ENCODE measurements around the gene CERS6. TPM values are rescaled to one million over a fixed set of nuclear protein-coding genes. Genes with fewer than 3 reads are reported as not detected.

CERS6 gene
- total and polyA plus RNA-seq, 2 experiments from 2014 or later: 7.4 to 35.0 TPM

DNA sequence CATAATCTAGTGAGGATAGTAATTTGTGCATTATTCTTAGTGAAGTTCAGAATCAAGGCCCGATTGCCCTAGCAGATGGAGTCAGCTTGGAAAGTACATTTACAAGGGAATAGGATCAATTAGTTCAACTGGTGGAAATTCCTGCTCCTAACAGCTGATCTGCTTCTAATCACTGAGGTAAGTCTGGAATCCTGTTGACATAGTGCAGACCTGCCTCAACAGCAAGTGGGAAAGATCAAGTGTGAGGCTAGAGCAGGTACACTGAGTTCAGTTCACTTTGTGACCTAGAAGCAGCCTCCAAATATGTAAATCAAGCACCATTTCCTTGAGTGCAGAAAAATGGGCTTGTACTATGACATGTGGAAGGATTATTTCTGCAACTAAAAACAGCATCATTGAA lies 235.1 kb downstream of the CERS6 start:
- H3K27me3 ChIP-seq (ENCODE audit: insufficient read depth): no peaks in the 10 kb centered on the region
- no peak for ATAC-seq
- Mint-ChIP-seq H3K36me3 (ENCODE audit: low read depth) (0 out of 3 replicates have a peak, but pooled peaks cover 1% of the 10 kb centered on the region), H3K27ac (no peak overlapping the region), H3K27me3 (ENCODE audit: insufficient read depth, low read depth, poor library complexity) (no peaks in the 10 kb centered on the region), H3K4me1 (peaks cover 10% of the 10 kb centered on the region; the same call in 2 of the 3 replicates), H3K9me3 (no peaks in the 10 kb centered on the region), H3K4me3 (no peak overlapping the region)
- H3K79me2 ChIP-seq (replicated peaks; ENCODE audit: insufficient read depth): no peaks in the 10 kb centered on the region
- no peaks in the 10 kb centered on the region for H3K4me1 ChIP-seq (ENCODE audit: insufficient read depth)
- no peak overlapping the region for H3K27ac ChIP-seq (ENCODE audit: low read depth)
- no peaks in the 10 kb centered on the region for H3K9me2 ChIP-seq (ENCODE audit: insufficient read depth)
- no peak for TF ChIP-seq POLR2AphosphoS5 (IDR thresholded peaks at IDR 0.05; ENCODE audit: low read depth)
- TF ChIP-seq, protein P1, sequence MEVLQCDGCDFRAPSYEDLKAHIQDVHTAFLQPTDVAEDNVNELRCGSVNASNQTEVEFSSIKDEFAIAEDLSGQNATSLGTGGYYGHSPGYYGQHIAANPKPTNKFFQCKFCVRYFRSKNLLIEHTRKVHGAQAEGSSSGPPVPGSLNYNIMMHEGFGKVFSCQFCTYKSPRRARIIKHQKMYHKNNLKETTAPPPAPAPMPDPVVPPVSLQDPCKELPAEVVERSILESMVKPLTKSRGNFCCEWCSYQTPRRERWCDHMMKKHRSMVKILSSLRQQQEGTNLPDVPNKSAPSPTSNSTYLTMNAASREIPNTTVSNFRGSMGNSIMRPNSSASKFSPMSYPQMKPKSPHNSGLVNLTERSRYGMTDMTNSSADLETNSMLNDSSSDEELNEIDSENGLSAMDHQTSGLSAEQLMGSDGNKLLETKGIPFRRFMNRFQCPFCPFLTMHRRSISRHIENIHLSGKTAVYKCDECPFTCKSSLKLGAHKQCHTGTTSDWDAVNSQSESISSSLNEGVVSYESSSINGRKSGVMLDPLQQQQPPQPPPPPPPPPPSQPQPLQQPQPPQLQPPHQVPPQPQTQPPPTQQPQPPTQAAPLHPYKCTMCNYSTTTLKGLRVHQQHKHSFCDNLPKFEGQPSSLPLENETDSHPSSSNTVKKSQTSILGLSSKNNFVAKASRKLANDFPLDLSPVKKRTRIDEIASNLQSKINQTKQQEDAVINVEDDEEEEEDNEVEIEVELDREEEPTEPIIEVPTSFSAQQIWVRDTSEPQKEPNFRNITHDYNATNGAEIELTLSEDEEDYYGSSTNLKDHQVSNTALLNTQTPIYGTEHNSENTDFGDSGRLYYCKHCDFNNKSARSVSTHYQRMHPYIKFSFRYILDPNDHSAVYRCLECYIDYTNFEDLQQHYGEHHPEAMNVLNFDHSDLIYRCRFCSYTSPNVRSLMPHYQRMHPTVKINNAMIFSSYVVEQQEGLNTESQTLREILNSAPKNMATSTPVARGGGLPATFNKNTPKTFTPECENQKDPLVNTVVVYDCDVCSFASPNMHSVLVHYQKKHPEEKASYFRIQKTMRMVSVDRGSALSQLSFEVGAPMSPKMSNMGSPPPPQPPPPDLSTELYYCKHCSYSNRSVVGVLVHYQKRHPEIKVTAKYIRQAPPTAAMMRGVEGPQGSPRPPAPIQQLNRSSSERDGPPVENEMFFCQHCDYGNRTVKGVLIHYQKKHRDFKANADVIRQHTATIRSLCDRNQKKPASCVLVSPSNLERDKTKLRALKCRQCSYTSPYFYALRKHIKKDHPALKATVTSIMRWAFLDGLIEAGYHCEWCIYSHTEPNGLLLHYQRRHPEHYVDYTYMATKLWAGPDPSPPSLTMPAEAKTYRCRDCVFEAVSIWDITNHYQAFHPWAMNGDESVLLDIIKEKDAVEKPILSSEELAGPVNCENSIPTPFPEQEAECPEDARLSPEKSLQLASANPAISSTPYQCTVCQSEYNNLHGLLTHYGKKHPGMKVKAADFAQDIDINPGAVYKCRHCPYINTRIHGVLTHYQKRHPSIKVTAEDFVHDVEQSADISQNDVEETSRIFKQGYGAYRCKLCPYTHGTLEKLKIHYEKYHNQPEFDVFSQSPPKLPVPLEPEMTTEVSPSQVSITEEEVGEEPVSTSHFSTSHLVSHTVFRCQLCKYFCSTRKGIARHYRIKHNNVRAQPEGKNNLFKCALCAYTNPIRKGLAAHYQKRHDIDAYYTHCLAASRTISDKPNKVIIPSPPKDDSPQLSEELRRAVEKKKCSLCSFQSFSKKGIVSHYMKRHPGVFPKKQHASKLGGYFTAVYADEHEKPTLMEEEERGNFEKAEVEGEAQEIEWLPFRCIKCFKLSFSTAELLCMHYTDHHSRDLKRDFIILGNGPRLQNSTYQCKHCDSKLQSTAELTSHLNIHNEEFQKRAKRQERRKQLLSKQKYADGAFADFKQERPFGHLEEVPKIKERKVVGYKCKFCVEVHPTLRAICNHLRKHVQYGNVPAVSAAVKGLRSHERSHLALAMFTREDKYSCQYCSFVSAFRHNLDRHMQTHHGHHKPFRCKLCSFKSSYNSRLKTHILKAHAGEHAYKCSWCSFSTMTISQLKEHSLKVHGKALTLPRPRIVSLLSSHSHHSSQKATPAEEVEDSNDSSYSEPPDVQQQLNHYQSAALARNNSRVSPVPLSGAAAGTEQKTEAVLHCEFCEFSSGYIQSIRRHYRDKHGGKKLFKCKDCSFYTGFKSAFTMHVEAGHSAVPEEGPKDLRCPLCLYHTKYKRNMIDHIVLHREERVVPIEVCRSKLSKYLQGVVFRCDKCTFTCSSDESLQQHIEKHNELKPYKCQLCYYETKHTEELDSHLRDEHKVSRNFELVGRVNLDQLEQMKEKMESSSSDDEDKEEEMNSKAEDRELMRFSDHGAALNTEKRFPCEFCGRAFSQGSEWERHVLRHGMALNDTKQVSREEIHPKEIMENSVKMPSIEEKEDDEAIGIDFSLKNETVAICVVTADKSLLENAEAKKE (CRISPR knock-in tag; IDR thresholded peaks at IDR 0.05): no peak
- TF ChIP-seq, protein P2, sequence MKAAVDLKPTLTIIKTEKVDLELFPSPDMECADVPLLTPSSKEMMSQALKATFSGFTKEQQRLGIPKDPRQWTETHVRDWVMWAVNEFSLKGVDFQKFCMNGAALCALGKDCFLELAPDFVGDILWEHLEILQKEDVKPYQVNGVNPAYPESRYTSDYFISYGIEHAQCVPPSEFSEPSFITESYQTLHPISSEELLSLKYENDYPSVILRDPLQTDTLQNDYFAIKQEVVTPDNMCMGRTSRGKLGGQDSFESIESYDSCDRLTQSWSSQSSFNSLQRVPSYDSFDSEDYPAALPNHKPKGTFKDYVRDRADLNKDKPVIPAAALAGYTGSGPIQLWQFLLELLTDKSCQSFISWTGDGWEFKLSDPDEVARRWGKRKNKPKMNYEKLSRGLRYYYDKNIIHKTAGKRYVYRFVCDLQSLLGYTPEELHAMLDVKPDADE (IDR thresholded peaks at IDR 0.05): no peak
- H3F3A ChIP-seq (replicated peaks; ENCODE audit: low read depth): no peaks in the 10 kb centered on the region
- no peaks in the 10 kb centered on the region for H3K36me3 ChIP-seq (ENCODE audit: insufficient read depth)
- H4K20me1 ChIP-seq (replicated peaks; ENCODE audit: insufficient read depth): 0 out of 2 replicates have a peak, but pooled peaks cover 4% of the 10 kb centered on the region
- H3K4me2 ChIP-seq: no peak overlapping the region
- H2AFZ ChIP-seq: no peak overlapping the region
- no peak for DNase-seq (ENCODE audit: low spot score)
- H3K4me3 ChIP-seq: no peak overlapping the region

DNA sequence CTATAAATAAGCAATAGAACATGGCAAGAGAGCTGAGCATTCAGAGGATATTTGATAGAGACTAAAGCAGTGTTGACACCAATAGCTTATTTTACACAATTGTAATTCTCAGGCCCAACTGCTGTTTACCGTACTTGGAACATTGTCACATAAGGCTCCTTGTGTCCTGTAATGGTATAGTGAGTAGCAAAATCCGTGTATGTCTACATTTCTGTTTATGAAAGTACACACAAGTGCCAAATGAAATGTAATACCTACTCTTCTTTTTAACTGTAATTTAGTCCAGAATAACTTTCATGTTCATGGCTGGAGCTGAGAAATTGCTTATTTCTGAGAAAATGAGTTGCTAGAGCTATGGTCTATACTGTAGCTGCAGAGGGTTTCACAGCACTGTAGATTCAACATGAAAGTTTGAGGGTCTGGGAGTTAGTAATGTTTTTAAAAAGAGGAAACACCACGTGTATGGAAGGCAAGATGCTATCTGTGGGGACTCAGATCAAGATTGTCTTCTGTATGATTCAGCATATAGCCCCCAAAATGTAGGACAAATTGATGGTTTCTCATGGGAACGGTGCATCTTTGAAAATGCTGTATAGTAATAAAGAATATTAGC lies 236.2 kb downstream of the CERS6 start:
- Histone ChIP-seq H3K4me2 (no peak overlapping the region), H3K79me2 (replicated peaks; ENCODE audit: insufficient read depth) (no peaks in the 10 kb centered on the region), H3K4me3 (no peak overlapping the region), H3K27ac (ENCODE audit: low read depth) (no peak overlapping the region), H3K9me2 (ENCODE audit: insufficient read depth) (no peaks in the 10 kb centered on the region), H3F3A (replicated peaks; ENCODE audit: low read depth) (no peaks in the 10 kb centered on the region), H3K4me1 (ENCODE audit: insufficient read depth) (no peaks in the 10 kb centered on the region), H4K20me1 (replicated peaks; ENCODE audit: insufficient read depth) (0 out of 2 replicates have a peak, but pooled peaks cover 4% of the 10 kb centered on the region), H3K27me3 (ENCODE audit: insufficient read depth) (no peaks in the 10 kb centered on the region), H3K36me3 (ENCODE audit: insufficient read depth) (no peaks in the 10 kb centered on the region), H2AFZ (no peak overlapping the region)
- peaks cover 4% of the 10 kb centered on the region; the same call in 1 of the 3 replicates for H3K36me3 Mint-ChIP-seq (ENCODE audit: low read depth)
- no peaks in the 10 kb centered on the region for H3K9me3 Mint-ChIP-seq
- no peak for ATAC-seq
- no peak for DNase-seq (ENCODE audit: low spot score)
- H3K4me3 Mint-ChIP-seq: no peak overlapping the region
- H3K27me3 Mint-ChIP-seq (ENCODE audit: insufficient read depth, low read depth, poor library complexity): no peaks in the 10 kb centered on the region
- no peak overlapping the region for H3K27ac Mint-ChIP-seq
- peaks cover 3% of the 10 kb centered on the region; the same call in 2 of the 3 replicates for H3K4me1 Mint-ChIP-seq
- TF ChIP-seq POLR2AphosphoS5 (IDR thresholded peaks at IDR 0.05; ENCODE audit: low read depth): no peak
- TF ChIP-seq, protein P1 (CRISPR knock-in tag; IDR thresholded peaks at IDR 0.05): no peak
